HepG2 (cell line): Measurements from ENCODE around the gene ABCF1. TPM values are rescaled to one million over a fixed set of nuclear protein-coding genes. Genes with fewer than 3 reads are reported as not detected.

Experiments
- ATAC-seq: fragments of 200-7000 bp; cut with Tn5 transposase; 3 replicates; pipeline ENCODE4 v1.9.1; 2020; ENCODE audit warnings: mild to moderate bottlenecking, moderate library complexity
- BruUV-seq: library from RNA; stranded (reverse); fragments of 400-500 nt; replicated peaks from 2 replicates; lab custom pipeline; 2021; lab: Mats Ljungman, UMichigan
- CTCF ChIA-PET: fragments of 300-600 bp; formaldehyde crosslinking; extraction: SDS; loops from one replicate; lab custom pipeline; 2021; ENCODE audit warnings: low total read pairs, inconsistent platforms, low intra/inter-chr PET ratio; lab: Yijun Ruan, JAX
- POLR2A ChIA-PET: fragments of 350-600 bp; sonication (Branson Sonifier 250); formaldehyde crosslinking; loops from one replicate; lab custom pipeline; 2020; ENCODE audit warnings: antibody characterized with exemption, inconsistent platforms; lab: Yijun Ruan, JAX
- DNase-seq: peaks from one replicate; pipeline ENCODE4 v3.0.0-alpha.2; 2015; ENCODE audit warnings: low spot score
- FAIRE-seq: peaks from 3 replicates; lab custom pipeline; 2011; peaks lifted over from hg19 to GRCh38; lab: Jason Lieb, UNC
- H2AFZ ChIP-seq: one replicate; pipeline ENCODE4 v1.6.1; 2011; ENCODE audit warnings: low read length, inconsistent platforms
- H3K27ac ChIP-seq: fragments of 300-600 bp; 3 replicates; pipeline ENCODE4 v1.8.0; 2011; ENCODE audit warnings: mixed run types, mild to moderate bottlenecking, mixed read lengths, low read length, inconsistent platforms; ENCODE audit not compliant: insufficient read depth; ENCODE audit errors: extremely low read length
- H3K27me3 ChIP-seq, 2 experiments: fragments of 200-600 bp in 1 of 2; 2 replicates in 1 of 2; 3 replicates in 1 of 2; pipeline versions ENCODE4 v1.6.0 to v1.8.0; 2011; ENCODE audit warnings: low read length in 2 of 2, mild to moderate bottlenecking in 2 of 2, moderate library complexity in 2 of 2, inconsistent platforms in 1 of 2; ENCODE audit not compliant: insufficient read depth in 2 of 2, control insufficient read depth in 1 of 2
- H3K36me3 ChIP-seq, 2 experiments: fragments of 200-600 bp in 1 of 2; replicated peaks in 1 of 2; 2 replicates in 1 of 2; 3 replicates in 1 of 2; pipeline versions ENCODE4 v1.5.1 to v1.8.0; 2011; ENCODE audit warnings: low read length in 2 of 2, inconsistent platforms in 1 of 2; ENCODE audit not compliant: insufficient read depth in 2 of 2, control insufficient read depth in 1 of 2
- H3K4me1 ChIP-seq: 2 replicates; pipeline ENCODE4 v1.5.1; 2012; ENCODE audit warnings: low read length, inconsistent platforms; ENCODE audit not compliant: insufficient read depth
- H3K4me2 ChIP-seq: 2 replicates; pipeline ENCODE4 v1.6.0; 2011; ENCODE audit warnings: low read depth, low read length, inconsistent platforms
- H3K4me3 ChIP-seq, 3 experiments: fragments of 200-600 bp in 1 of 3; sonication (generic), shearing (Covaris generic) in 1 of 3; replicated peaks in 1 of 3; 2 replicates each; pipeline ENCODE4 v1.5.1; 2011 to 2016; ENCODE audit warnings: low read length in 3 of 3, inconsistent platforms in 2 of 3, low read depth in 2 of 3, mild to moderate bottlenecking in 2 of 3, control low read depth in 1 of 3, mixed read lengths in 1 of 3; ENCODE audit not compliant: insufficient read depth in 1 of 3
- H3K79me2 ChIP-seq: one replicate; pipeline ENCODE4 v1.6.1; 2011; ENCODE audit warnings: low read length, inconsistent platforms; ENCODE audit not compliant: insufficient read depth
- H3K9ac ChIP-seq: 2 replicates; pipeline ENCODE4 v1.6.0; 2011; ENCODE audit warnings: mild to moderate bottlenecking, low read depth, low read length, inconsistent platforms; ENCODE audit not compliant: insufficient read depth
- H3K9me3 ChIP-seq: 2 replicates; pipeline ENCODE4 v1.5.1; 2012; ENCODE audit warnings: mild to moderate bottlenecking, low read length
- H4K20me1 ChIP-seq: 2 replicates; pipeline ENCODE4 v1.6.0; 2011; ENCODE audit warnings: inconsistent platforms, mild to moderate bottlenecking, low read length, moderate library complexity; ENCODE audit not compliant: insufficient read depth
- AFF4 ChIP-seq: sonication (generic); formaldehyde crosslinking; IDR thresholded peaks from 2 replicates; pipeline ENCODE4 v1.4.0; 2020; ENCODE audit warnings: missing genetic modification reagents
- ELF1 ChIP-seq: sonication (generic); formaldehyde crosslinking; IDR thresholded peaks from 2 replicates; pipeline ENCODE4 v1.4.0; 2020; ENCODE audit warnings: missing genetic modification reagents
- FOSL2 ChIP-seq: sonication (generic); formaldehyde crosslinking; IDR thresholded peaks from 2 replicates; pipeline ENCODE4 v1.4.0; 2020; ENCODE audit warnings: missing genetic modification reagents
- POLR2AphosphoS5 ChIP-seq: IDR thresholded peaks from 2 replicates; pipeline ENCODE4 v1.6.1; 2012; ENCODE audit warnings: low read depth, low read length
- RBM22 ChIP-seq: fragments of 200-400 bp; formaldehyde crosslinking; optimal IDR thresholded peaks from 2 replicates; pipeline ENCODE3; 2017; ENCODE audit warnings: mild to moderate bottlenecking, low read length, moderate library complexity
- SSRP1 ChIP-seq: IDR thresholded peaks from 2 replicates; pipeline ENCODE4 v1.6.1; 2016; ENCODE audit warnings: control low read depth
- TEAD2 ChIP-seq: sonication (generic); formaldehyde crosslinking; IDR thresholded peaks from 2 replicates; pipeline ENCODE4 v1.9.0; 2021; ENCODE audit warnings: missing genetic modification reagents
- ZNF558 ChIP-seq: sonication (generic); formaldehyde crosslinking; IDR thresholded peaks from 2 replicates; pipeline ENCODE4 v1.9.0; 2022; ENCODE audit warnings: mild to moderate bottlenecking, missing genetic modification reagents, borderline replicate concordance
- WGBS: methylation state at CpG from one replicate; pipeline ENCODE4 v1.1.6; 2017; ENCODE audit warnings: low lambda C conversion rate; 5-methylcytosine and 5-hydroxymethylcytosine counted together
- in situ Hi-C: cut with HindIII; loops from 2 replicates; pipeline ENCODE4 v1.10.0; 2017; ENCODE audit warnings: low pct_unique_long_range_greater_than_20kb; ENCODE audit not compliant: extremely low pct_ligation_motif_present
- intact Hi-C: fragments of 100-400 bp; cut with micrococcal nuclease; formaldehyde crosslinking; loops from one replicate; pipeline ENCODE4 v1.10.0; 2022; ENCODE audit not compliant: unreplicated experiment
- polyA plus RNA-seq, 8 experiments: library from polyadenylated mRNA; depleted of rRNA in 3 of 8; stranded (reverse) in 7 of 8; unstranded in 1 of 8; fragments of >200 nt; fragmentation: Illumina TruSeq in 4 of 8; extraction: Trizol in 4 of 8; gene quantifications; 2 replicates each; pipeline versions ENCODE4 v1.2.1 to v1.2.3, GENCODE V29; 2011 to 2016; ENCODE audit warnings: low read depth in 4 of 8, missing spikeins in 1 of 8, mixed read lengths in 1 of 8; ENCODE audit not compliant: insufficient read depth in 1 of 8
- total RNA-seq, 5 experiments: library from RNA; depleted of rRNA; stranded (reverse); fragments of >200 nt; fragmentation: Illumina TruSeq; extraction: Trizol; gene quantifications; 2 replicates each; pipeline ENCODE4 v1.2.3, GENCODE V29; 2016; ENCODE audit warnings: low read depth in 1 of 5
- TF ChIP-seq, protein P1 (sequence below): sonication (generic); formaldehyde crosslinking; IDR thresholded peaks from 2 replicates; pipeline ENCODE4 v1.4.0; 2020; ENCODE audit warnings: missing genetic modification reagents, borderline replicate concordance
- TF ChIP-seq, protein P2 (sequence below): sonication (generic); formaldehyde crosslinking; IDR thresholded peaks from 2 replicates; pipeline ENCODE4; 2020; ENCODE audit warnings: missing genetic modification reagents, mild to moderate bottlenecking, borderline replicate concordance

The ABCF1 gene
- total and polyA plus RNA-seq, 2 of the 13 experiments (the other 11 are each of a cell fraction or from before 2014, with no cell fraction given), result 25.4 to 98.9 TPM

GRCh38 chr6:30614044-30614842 lies 43.0 kb downstream of the ABCF1 start:
- no peaks in the 10 kb centered on the region; a peak in 1 of 5 replicates for H3K27me3 ChIP-seq
- ChIA-PET CTCF (no interaction called here), POLR2A (interaction anchor here (0.6 to 4.8 kb wide), 46 partner anchors 11 to 1208 kb away, joined by 3 to 172 read pairs (median 4); partner anchors contain the start of genes ABCF1, ATAT1, C6orf136 and DHX16)
- H3K79me2 ChIP-seq, result peaks cover 39% of the 10 kb centered on the region
- H3K27ac ChIP-seq, result peak overlapping the region; percentile 98
- peak overlapping the region; percentile 100 for H3K9ac ChIP-seq
- peaks cover 2 to 11% of the 10 kb centered on the region in 2 experiments for H3K36me3 ChIP-seq
- H3K4me3 ChIP-seq, result peak overlapping the region; percentile 13 to 87 (median 19); a peak in 3 of 6 replicates
- intact Hi-C loops (no loop called here), in situ Hi-C loops (no loop called here)
- peaks cover 30% of the 10 kb centered on the region for H3K4me1 ChIP-seq
- BruUV-seq, result no TSS peak
- H3K9me3 ChIP-seq, result no peaks in the 10 kb centered on the region
- DNase-seq, result no peak
- no peak for FAIRE-seq
- H4K20me1 ChIP-seq, result peaks cover 12% of the 10 kb centered on the region
- H2AFZ ChIP-seq, result no peak overlapping the region
- peak overlapping the region; percentile 88 for H3K4me2 ChIP-seq
- 77% methylated on average over 8 of the region's 8 CpGs for WGBS
- ATAC-seq, result no peak
- peak; percentile 59; the same call in 1 of the 2 replicates for TF ChIP-seq ZNF558 (CRISPR knock-in tag)
- TF ChIP-seq, protein P1, sequence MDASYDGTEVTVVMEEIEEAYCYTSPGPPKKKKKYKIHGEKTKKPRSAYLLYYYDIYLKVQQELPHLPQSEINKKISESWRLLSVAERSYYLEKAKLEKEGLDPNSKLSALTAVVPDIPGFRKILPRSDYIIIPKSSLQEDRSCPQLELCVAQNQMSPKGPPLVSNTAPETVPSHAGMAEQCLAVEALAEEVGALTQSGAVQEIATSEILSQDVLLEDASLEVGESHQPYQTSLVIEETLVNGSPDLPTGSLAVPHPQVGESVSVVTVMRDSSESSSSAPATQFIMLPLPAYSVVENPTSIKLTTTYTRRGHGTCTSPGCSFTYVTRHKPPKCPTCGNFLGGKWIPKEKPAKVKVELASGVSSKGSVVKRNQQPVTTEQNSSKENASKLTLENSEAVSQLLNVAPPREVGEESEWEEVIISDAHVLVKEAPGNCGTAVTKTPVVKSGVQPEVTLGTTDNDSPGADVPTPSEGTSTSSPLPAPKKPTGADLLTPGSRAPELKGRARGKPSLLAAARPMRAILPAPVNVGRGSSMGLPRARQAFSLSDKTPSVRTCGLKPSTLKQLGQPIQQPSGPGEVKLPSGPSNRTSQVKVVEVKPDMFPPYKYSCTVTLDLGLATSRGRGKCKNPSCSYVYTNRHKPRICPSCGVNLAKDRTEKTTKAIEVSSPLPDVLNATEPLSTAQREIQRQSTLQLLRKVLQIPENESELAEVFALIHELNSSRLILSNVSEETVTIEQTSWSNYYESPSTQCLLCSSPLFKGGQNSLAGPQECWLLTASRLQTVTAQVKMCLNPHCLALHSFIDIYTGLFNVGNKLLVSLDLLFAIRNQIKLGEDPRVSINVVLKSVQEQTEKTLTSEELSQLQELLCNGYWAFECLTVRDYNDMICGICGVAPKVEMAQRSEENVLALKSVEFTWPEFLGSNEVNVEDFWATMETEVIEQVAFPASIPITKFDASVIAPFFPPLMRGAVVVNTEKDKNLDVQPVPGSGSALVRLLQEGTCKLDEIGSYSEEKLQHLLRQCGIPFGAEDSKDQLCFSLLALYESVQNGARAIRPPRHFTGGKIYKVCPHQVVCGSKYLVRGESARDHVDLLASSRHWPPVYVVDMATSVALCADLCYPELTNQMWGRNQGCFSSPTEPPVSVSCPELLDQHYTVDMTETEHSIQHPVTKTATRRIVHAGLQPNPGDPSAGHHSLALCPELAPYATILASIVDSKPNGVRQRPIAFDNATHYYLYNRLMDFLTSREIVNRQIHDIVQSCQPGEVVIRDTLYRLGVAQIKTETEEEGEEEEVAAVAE (CRISPR knock-in tag), result peak; percentile 39; the same call in 1 of the 2 replicates
- peak; percentile 20; the same call in 1 of the 2 replicates for TF ChIP-seq FOSL2 (CRISPR knock-in tag)
- TF ChIP-seq AFF4 (CRISPR knock-in tag), result peak; percentile 11; the same call in 1 of the 2 replicates
- TF ChIP-seq, protein P2, sequence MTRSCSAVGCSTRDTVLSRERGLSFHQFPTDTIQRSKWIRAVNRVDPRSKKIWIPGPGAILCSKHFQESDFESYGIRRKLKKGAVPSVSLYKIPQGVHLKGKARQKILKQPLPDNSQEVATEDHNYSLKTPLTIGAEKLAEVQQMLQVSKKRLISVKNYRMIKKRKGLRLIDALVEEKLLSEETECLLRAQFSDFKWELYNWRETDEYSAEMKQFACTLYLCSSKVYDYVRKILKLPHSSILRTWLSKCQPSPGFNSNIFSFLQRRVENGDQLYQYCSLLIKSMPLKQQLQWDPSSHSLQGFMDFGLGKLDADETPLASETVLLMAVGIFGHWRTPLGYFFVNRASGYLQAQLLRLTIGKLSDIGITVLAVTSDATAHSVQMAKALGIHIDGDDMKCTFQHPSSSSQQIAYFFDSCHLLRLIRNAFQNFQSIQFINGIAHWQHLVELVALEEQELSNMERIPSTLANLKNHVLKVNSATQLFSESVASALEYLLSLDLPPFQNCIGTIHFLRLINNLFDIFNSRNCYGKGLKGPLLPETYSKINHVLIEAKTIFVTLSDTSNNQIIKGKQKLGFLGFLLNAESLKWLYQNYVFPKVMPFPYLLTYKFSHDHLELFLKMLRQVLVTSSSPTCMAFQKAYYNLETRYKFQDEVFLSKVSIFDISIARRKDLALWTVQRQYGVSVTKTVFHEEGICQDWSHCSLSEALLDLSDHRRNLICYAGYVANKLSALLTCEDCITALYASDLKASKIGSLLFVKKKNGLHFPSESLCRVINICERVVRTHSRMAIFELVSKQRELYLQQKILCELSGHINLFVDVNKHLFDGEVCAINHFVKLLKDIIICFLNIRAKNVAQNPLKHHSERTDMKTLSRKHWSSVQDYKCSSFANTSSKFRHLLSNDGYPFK (CRISPR knock-in tag), result no peak
- TF ChIP-seq POLR2AphosphoS5, result peak; percentile 94
- peak; percentile 99 for TF ChIP-seq RBM22
- peak; percentile 70; the same call in 1 of the 2 replicates for TF ChIP-seq TEAD2 (CRISPR knock-in tag)
- TF ChIP-seq ELF1, result 0 out of 2 replicates have a peak, but pooled peaks have one; percentile 12
- peak; percentile 99 for TF ChIP-seq SSRP1 (CRISPR knock-in tag)
